ENCODE results near the gene ATP6AP1. TPM values are rescaled to one million over a fixed set of nuclear protein-coding genes. Genes with fewer than 3 reads are reported as not detected.

Gene ATP6AP1
- total and polyA plus RNA-seq, 2 of the 13 experiments (the other 11 are each of a cell fraction or from before 2014, with no cell fraction given): 56.7 to 110 TPM

DNA sequence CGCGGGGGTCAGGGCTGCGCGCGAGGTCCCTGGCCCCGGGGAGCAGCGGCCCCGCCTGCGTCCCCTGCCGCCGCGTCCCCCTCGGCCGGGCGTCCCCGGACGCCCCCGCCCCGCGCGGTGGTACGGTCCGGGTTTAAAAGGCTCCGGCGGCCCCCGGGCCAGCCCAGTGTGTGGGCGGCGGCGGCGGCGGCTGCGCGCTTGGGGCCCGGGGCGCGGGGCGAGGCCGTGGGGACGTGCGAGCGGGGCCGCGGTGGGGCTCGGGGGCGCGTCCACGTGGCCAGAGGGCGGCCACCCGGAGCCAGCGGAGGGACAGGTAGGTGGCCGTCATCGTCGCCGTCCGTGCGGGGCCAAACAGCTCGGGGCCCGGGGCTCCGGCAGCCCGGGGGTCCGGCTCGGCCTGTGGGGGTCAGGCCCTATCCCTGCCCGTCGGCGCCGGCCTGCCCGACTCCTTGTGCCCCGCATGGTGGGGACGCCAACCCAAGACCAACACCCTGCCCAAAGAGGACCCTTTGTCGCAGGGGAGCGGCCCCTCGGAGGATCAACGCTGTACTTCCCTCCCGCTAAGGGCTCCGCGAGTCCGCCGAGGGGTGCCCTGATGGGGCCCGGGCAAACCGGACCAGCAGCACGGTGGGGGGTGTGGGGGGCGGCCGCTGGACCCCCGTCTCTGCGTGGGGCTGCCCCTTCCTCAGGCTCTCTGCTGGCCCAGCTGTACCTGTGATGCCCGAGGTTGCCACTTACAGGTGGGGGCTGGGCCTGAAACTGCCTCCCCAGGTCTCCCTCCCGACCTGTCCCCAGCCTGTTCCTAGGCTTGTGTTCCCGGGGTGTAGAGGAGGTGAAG lies 29.9 kb downstream of the ATP6AP1 start, which contains the start of gene PLXNA3 (continued):
- TF ChIP-seq ZNF563 (CRISPR knock-in tag; IDR thresholded peaks at IDR 0.05): peak; percentile 30; the same call in 1 of the 2 replicates
- no peak for TF ChIP-seq ZNF430 (CRISPR knock-in tag; IDR thresholded peaks at IDR 0.05)
- TF ChIP-seq, protein P1, sequence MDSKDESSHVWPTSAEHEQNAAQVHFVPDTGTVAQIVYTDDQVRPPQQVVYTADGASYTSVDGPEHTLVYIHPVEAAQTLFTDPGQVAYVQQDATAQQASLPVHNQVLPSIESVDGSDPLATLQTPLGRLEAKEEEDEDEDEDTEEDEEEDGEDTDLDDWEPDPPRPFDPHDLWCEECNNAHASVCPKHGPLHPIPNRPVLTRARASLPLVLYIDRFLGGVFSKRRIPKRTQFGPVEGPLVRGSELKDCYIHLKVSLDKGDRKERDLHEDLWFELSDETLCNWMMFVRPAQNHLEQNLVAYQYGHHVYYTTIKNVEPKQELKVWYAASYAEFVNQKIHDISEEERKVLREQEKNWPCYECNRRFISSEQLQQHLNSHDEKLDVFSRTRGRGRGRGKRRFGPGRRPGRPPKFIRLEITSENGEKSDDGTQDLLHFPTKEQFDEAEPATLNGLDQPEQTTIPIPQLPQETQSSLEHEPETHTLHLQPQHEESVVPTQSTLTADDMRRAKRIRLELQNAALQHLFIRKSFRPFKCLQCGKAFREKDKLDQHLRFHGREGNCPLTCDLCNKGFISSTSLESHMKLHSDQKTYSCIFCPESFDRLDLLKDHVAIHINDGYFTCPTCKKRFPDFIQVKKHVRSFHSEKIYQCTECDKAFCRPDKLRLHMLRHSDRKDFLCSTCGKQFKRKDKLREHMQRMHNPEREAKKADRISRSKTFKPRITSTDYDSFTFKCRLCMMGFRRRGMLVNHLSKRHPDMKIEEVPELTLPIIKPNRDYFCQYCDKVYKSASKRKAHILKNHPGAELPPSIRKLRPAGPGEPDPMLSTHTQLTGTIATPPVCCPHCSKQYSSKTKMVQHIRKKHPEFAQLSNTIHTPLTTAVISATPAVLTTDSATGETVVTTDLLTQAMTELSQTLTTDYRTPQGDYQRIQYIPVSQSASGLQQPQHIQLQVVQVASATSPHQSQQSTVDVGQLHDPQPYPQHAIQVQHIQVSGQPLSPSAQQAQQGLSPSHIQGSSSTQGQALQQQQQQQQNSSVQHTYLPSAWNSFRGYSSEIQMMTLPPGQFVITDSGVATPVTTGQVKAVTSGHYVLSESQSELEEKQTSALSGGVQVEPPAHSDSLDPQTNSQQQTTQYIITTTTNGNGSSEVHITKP (CRISPR knock-in tag; IDR thresholded peaks at IDR 0.05; ENCODE audit: low read depth): peak; percentile 94
- TF ChIP-seq PHF8 (CRISPR knock-in tag; IDR thresholded peaks at IDR 0.05): peak; percentile 31; the same call in 1 of the 2 replicates
- TF ChIP-seq, protein P2, sequence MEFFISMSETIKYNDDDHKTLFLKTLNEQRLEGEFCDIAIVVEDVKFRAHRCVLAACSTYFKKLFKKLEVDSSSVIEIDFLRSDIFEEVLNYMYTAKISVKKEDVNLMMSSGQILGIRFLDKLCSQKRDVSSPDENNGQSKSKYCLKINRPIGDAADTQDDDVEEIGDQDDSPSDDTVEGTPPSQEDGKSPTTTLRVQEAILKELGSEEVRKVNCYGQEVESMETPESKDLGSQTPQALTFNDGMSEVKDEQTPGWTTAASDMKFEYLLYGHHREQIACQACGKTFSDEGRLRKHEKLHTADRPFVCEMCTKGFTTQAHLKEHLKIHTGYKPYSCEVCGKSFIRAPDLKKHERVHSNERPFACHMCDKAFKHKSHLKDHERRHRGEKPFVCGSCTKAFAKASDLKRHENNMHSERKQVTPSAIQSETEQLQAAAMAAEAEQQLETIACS (CRISPR knock-in tag; IDR thresholded peaks at IDR 0.05): peak; percentile 19; the same call in 1 of the 2 replicates
- TF ChIP-seq ZFY (CRISPR knock-in tag; IDR thresholded peaks at IDR 0.05): peak; percentile 59
- peak; percentile 41; the same call in 1 of the 2 replicates for TF ChIP-seq KDM5B (CRISPR knock-in tag; IDR thresholded peaks at IDR 0.05; ENCODE audit: borderline replicate concordance)
